Spleen (tissue), 11 donors: ENCODE results near the gene NKG7. TPM values are rescaled to one million over a fixed set of nuclear protein-coding genes. Genes with fewer than 3 reads are reported as not detected.

ENCODE experiments used
- DNase-seq: peaks from one replicate; pipeline ENCODE4 v3.0.0-alpha.2; 2020
- H3K27ac ChIP-seq, 8 donors: fragments of 200-600 bp; sonication (generic) in 7 of 8; 1 replicate in 4 of 8; 2 replicates in 4 of 8; pipeline versions ENCODE4 v1.5.0 to v1.8.0; 2016 to 2021; ENCODE audit warnings: inconsistent platforms in 4 of 8, mild to moderate bottlenecking in 4 of 8, moderate library complexity in 1 of 8
- H3K27me3 ChIP-seq, 7 donors: fragments of 200-600 bp; sonication (generic) in 6 of 7; replicated peaks in 1 of 7; 1 replicate in 4 of 7; 2 replicates in 3 of 7; pipeline versions ENCODE4 v1.5.0 to v1.8.0; 2016 to 2021; ENCODE audit warnings: inconsistent platforms in 3 of 7, mild to moderate bottlenecking in 1 of 7
- H3K36me3 ChIP-seq, 6 donors: fragments of 200-600 bp; sonication (generic) in 5 of 6; 1 replicate in 4 of 6; 2 replicates in 2 of 6; pipeline versions ENCODE4 v1.5.0 to v1.8.0; 2016 to 2021; ENCODE audit warnings: inconsistent platforms in 2 of 6
- H3K4me1 ChIP-seq, 6 donors: fragments of 200-600 bp; sonication (generic) in 5 of 6; 1 replicate in 3 of 6; 2 replicates in 3 of 6; pipeline versions ENCODE4 v1.5.0 to v1.8.0; 2016 to 2021; ENCODE audit warnings: inconsistent platforms in 3 of 6
- H3K4me3 ChIP-seq, 8 donors: fragments of 200-600 bp; sonication (generic) in 7 of 8; 1 replicate in 4 of 8; 2 replicates in 4 of 8; pipeline versions ENCODE4 v1.5.0 to v1.8.0; 2016 to 2021; ENCODE audit warnings: inconsistent platforms in 4 of 8, mild to moderate bottlenecking in 4 of 8, moderate library complexity in 2 of 8
- H3K9me3 ChIP-seq, 8 donors: fragments of 200-600 bp; sonication (generic) in 7 of 8; 1 replicate in 4 of 8; 2 replicates in 4 of 8; pipeline versions ENCODE4 v1.5.0 to v1.8.0; 2016 to 2021; ENCODE audit warnings: inconsistent platforms in 4 of 8
- POLR2A ChIP-seq, 3 donors: fragments of 450-650 bp; IDR thresholded peaks; one replicate each; pipeline ENCODE4 v1.5.1; 2017; ENCODE audit warnings: antibody characterized with exemption in 3 of 3, mild to moderate bottlenecking in 1 of 3
- POLR2AphosphoS5 ChIP-seq, 3 donors: sonication (generic); formaldehyde crosslinking; IDR thresholded peaks; one replicate each; pipeline ENCODE4 v1.5.1; 2017; ENCODE audit warnings: antibody characterized with exemption in 3 of 3
- WGBS, 5 donors: extraction: QIAGEN DNeasy Blood & Tissue Kit in 3 of 5; methylation state at CpG; one replicate each; pipeline versions ENCODE4 v1.1.5 to v1.1.7; 2013 to 2018; 5-methylcytosine and 5-hydroxymethylcytosine counted together
- intact Hi-C: fragments of 100-400 bp; cut with DNase I; formaldehyde crosslinking; loops from one replicate; pipeline ENCODE4 v1.15.0; 2023; ENCODE audit warnings: low total_unique reads
- polyA plus RNA-seq, 3 donors: library from polyadenylated mRNA; stranded (reverse); fragments of 200-250 nt; gene quantifications; one replicate each; pipeline ENCODE4 v1.2.1, GENCODE V29; 2013
- total RNA-seq, 7 donors: library from RNA; depleted of rRNA in 3 of 7; stranded (reverse); fragments of >200 nt in 3 of 7; fragmentation: NEBNext Ultra II Directional in 4 of 7; extraction: Animal tissue kit (Norgen Biotek cat#: 25700) in 4 of 7; gene quantifications; one replicate each; pipeline versions ENCODE4 v1.1.0 to v1.2.1, GENCODE V29; 2016 to 2021
- TF ChIP-seq, protein P1 (sequence below), 11 experiments: fragments of 200-600 bp in 7 of 11; fragments of 450-650 bp in 4 of 11; sonication (generic) in 4 of 11; IDR thresholded peaks in 8 of 11; conservative IDR thresholded peaks in 3 of 11; 1 replicate in 7 of 11; 2 replicates in 4 of 11; pipeline versions ENCODE4 v1.4.0 to v1.8.0; 2016 to 2021; ENCODE audit warnings: antibody characterized with exemption in 11 of 11, inconsistent platforms in 4 of 11, mild to moderate bottlenecking in 1 of 11
- donor health status: healthy with polysubstance abuse.
- donor health status: DM: no; HTN: no; CAD: no; lungs with moderate emphysema.
- donor health status: DM: no; HTN: no; CAD: no.
- donor health status: Bipolar disorder and iron deficiency.
- donor health status: healthy.
- donor health status: DM: no; HTN: no; CAD: no.
- donor health status: DM: yes; HTN: yes; CAD: no.

Gene NKG7
- total and polyA plus RNA-seq, 10 donors = 30.8 to 144 (median 75.1) TPM

DNA sequence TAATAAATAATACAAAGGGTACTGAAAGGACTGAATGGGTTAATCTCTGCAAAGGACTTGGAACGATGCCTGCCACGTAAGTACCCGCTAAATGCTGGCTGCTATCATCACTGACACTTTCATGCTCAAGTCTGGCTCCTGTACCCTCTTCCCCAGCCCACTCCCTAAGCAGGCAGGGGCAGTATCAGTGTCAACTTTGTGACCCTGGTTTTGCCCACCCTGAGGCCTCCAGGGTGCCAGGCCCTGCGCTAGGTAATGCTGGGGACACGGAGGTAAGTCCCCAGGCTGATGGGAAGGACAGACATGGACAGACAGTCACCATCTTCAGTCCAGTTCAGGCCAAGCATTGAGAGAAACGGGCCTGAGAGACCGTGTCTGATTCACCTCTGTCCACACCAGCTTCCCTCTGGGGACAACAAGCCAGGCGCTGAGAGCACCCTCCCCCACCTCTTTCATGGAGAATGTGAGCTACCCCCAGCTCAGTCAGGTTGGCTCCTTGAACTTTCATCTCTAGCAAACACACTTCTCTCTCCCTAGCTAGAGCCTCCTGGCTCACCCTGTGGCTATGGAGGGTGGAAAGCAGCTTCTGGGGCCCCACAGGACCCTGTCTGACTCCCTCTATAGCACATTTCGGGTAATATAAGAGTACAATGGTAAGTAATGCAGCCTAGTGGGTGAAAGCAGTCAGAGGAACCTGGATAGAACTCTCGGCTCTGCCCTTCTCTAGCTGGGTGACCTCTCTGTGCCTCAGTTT is 7.1 kb downstream of the NKG7 start:
- DNase-seq = no peak
- intact Hi-C loops = no loop called here
- 28 to 37% (median 31%) methylated on average over 10 of the region's 10 CpGs for WGBS, 5 donors
- Histone ChIP-seq H3K27ac (peak overlapping the region; percentile 75 to 97 (median 93)), H3K9me3 (no peaks in the 10 kb centered on the region), H3K36me3 (no peaks in the 10 kb centered on the region), H3K27me3 (no peaks in the 10 kb centered on the region), H3K4me1 (peaks cover 4 to 74% (median 43%) of the 10 kb centered on the region in 6 donors), H3K4me3 (peak overlapping the region; percentile 51 to 95 (median 78))
- TF ChIP-seq POLR2A (IDR thresholded peaks at IDR 0.05) (no peak), POLR2AphosphoS5 (IDR thresholded peaks at IDR 0.05) (no peak)
- TF ChIP-seq, protein P1, sequence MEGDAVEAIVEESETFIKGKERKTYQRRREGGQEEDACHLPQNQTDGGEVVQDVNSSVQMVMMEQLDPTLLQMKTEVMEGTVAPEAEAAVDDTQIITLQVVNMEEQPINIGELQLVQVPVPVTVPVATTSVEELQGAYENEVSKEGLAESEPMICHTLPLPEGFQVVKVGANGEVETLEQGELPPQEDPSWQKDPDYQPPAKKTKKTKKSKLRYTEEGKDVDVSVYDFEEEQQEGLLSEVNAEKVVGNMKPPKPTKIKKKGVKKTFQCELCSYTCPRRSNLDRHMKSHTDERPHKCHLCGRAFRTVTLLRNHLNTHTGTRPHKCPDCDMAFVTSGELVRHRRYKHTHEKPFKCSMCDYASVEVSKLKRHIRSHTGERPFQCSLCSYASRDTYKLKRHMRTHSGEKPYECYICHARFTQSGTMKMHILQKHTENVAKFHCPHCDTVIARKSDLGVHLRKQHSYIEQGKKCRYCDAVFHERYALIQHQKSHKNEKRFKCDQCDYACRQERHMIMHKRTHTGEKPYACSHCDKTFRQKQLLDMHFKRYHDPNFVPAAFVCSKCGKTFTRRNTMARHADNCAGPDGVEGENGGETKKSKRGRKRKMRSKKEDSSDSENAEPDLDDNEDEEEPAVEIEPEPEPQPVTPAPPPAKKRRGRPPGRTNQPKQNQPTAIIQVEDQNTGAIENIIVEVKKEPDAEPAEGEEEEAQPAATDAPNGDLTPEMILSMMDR (IDR thresholded peaks at IDR 0.05 in 8 of 11, conservative IDR thresholded peaks at IDR 0.05 in 3 of 11) = no peak

DNA sequence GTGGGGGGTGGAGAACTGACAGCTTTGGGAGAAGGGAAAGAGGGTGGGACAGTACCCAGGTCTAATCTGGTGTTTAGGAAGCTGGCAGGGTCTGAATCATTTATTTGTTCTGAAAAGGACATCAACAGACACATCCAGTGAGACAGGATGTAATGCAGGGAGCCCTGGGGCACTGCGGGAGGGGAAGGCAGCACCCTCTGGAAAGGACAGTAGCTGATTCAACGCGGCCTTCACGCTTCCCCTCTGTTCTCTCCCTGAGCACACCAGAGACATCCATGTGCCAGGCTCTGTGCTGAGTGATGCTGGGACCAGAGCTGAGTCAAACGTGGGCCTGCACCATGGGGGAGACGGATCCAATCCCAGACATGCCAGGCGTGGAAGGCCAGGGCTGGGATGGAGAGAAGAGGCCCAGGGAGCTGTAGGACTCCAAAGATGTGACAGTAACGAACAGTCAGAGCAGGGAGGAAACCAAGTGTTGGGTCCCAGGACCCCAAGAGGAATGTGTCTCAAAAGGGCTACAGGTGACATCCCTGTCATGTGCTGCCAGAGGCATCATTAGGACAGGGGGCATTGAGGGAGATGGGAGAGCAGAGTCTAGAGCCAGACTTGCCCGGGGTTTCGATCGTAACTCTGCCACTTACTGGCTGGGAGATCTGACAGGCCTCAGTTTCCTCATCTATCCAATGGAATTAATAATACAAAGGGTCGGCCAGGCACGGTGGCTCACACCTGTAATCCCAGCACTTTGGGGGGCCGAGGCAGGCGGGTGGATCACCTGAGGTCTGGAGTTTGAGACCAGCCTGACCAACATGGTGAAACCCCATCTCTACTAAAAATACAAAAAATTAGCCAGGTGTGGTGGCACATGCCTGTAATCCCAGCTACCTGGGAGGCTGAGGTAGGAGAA is 8.0 kb downstream of the NKG7 start:
- Histone ChIP-seq H3K36me3 (no peaks in the 10 kb centered on the region), H3K27ac (peak overlapping the region in 2 of 8 donors; percentile 19 to 93), H3K27me3 (no peaks in the 10 kb centered on the region), H3K4me1 (peaks cover 4 to 65% (median 43%) of the 10 kb centered on the region in 6 donors), H3K9me3 (no peaks in the 10 kb centered on the region), H3K4me3 (no peak overlapping the region)
- intact Hi-C loops = no loop called here
- TF ChIP-seq POLR2A (IDR thresholded peaks at IDR 0.05) (no peak), POLR2AphosphoS5 (IDR thresholded peaks at IDR 0.05) (no peak)
- TF ChIP-seq, protein P1 (IDR thresholded peaks at IDR 0.05 in 8 of 11, conservative IDR thresholded peaks at IDR 0.05 in 3 of 11) = no peak
- DNase-seq = no peak
- 89 to 92% (median 90%) methylated on average over 12 to 15 of the region's 15 CpGs for WGBS, 5 donors

DNA sequence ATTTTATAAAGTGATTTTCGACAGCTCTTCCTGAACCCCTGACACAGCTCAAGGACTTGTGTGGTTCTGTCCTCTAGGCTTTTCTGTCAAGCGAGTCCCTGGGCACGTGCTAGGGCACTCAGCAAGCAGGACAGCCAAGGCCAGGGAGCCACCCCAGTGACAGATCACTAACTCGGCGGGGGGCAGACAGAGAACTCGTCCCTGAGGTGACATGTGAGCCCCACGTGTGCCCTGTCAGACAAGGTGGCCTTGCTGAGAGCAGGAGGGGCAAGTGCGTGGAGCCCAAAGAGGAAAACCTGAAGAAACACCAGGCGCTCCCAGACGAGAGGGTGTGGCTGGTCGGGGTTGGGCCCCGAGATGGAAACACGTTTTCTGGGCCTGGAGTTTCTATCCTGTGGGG is 11.2 kb downstream of the NKG7 start:
- TF ChIP-seq, protein P1 (IDR thresholded peaks at IDR 0.05 in 8 of 11, conservative IDR thresholded peaks at IDR 0.05 in 3 of 11) = no peak
- no peak for TF ChIP-seq POLR2AphosphoS5 (IDR thresholded peaks at IDR 0.05)
- TF ChIP-seq POLR2A (IDR thresholded peaks at IDR 0.05) = no peak
- WGBS, 5 donors = 90 to 95% (median 92%) methylated on average over 13 of the region's 13 CpGs
- no peak overlapping the region for H3K27ac ChIP-seq
- H3K9me3 ChIP-seq = no peaks in the 10 kb centered on the region
- H3K4me3 ChIP-seq = no peak overlapping the region
- no peak for DNase-seq
- no peaks in the 10 kb centered on the region for H3K36me3 ChIP-seq
- intact Hi-C loops = no loop called here
- H3K27me3 ChIP-seq = no peaks in the 10 kb centered on the region
- peaks cover 0 to 39% (median 30%) of the 10 kb centered on the region in 6 donors for H3K4me1 ChIP-seq

- no peak overlapping the region for H3K4me3 ChIP-seq
- intact Hi-C loops = no loop called here
- no peaks in the 10 kb centered on the region for H3K27me3 ChIP-seq
- peaks cover 0 to 22% (median 15%) of the 10 kb centered on the region in 6 donors for H3K4me1 ChIP-seq
- no peaks in the 10 kb centered on the region for H3K9me3 ChIP-seq
- H3K27ac ChIP-seq = no peak overlapping the region
- DNase-seq = no peak
- peaks cover 0 to 5% (median 0%) of the 10 kb centered on the region in 6 donors for H3K36me3 ChIP-seq
- TF ChIP-seq, protein P1 (IDR thresholded peaks at IDR 0.05 in 8 of 11, conservative IDR thresholded peaks at IDR 0.05 in 3 of 11) = no peak
- no peak for TF ChIP-seq POLR2AphosphoS5 (IDR thresholded peaks at IDR 0.05)
- no peak for TF ChIP-seq POLR2A (IDR thresholded peaks at IDR 0.05)
- WGBS, 5 donors = 93 to 100% (median 97%) methylated on average over 4 of the region's 4 CpGs
These were observed 13.2 kb downstream of the NKG7 start for GRCh38 chr19:51359294-51359693.
